Measurements from ENCODE around the gene PTMA.
A peak's percentile ranks its signal among the peaks of the same experiment; 100 is the strongest.

GRCh38 chr2:231667096-231667427 lies 41.3 kb upstream of the PTMA start:
- TF ChIP-seq CTCF (IDR thresholded peaks at IDR 0.05), result no peak
- 0 out of 2 replicates have a peak, but pooled peaks have one; percentile 13 for TF ChIP-seq POLR2A (IDR thresholded peaks at IDR 0.05; ENCODE audit: low read length)
- TF ChIP-seq BHLHE40 (IDR thresholded peaks at IDR 0.05; ENCODE audit: low read depth, low read length), result no peak
